SU-DHL-6 (cell line): Measurements from ENCODE around the gene ERFL.

Experiments used
- CTCF ChIP-seq: fragments of 200-600 bp; sonication (generic); IDR thresholded peaks from one replicate; pipeline ENCODE4 v1.5.1; 2017; ENCODE audit warnings: antibody characterized with exemption, mild to moderate bottlenecking, low read length, moderate library complexity; ENCODE audit not compliant: insufficient read depth, poor library complexity, severe bottlenecking
- EZH2phosphoT487 ChIP-seq: fragments of 200-600 bp; sonication (generic), shearing (Covaris generic); conservative IDR thresholded peaks from 2 replicates; pipeline ENCODE4 v1.6.1; 2018; ENCODE audit warnings: mild to moderate bottlenecking, antibody characterized with exemption, low read length, moderate library complexity, mixed read lengths

- TF ChIP-seq CTCF (no peak), EZH2phosphoT487 (no peak)
These were observed 50.0 kb downstream of the ERFL start for GRCh38 chr19:41877916-41878905.
